ENCODE data around the gene RREB1.

- TF ChIP-seq ZNF76 (tag by site-specific recombination; IDR thresholded peaks at IDR 0.05; ENCODE audit: borderline replicate concordance, low read depth) (no peak), ZBTB11 (tag by site-specific recombination; conservative IDR thresholded peaks at IDR 0.05; ENCODE audit: low read depth) (no peak), CTCF (tag by site-specific recombination; IDR thresholded peaks at IDR 0.05) (no peak), ZSCAN18 (tag by site-specific recombination; IDR thresholded peaks at IDR 0.05) (no peak), PRDM10 (tag by site-specific recombination; IDR thresholded peaks at IDR 0.05) (no peak), ZNF837 (tag by site-specific recombination; IDR thresholded peaks at IDR 0.05) (no peak), REST (tag by site-specific recombination; IDR thresholded peaks at IDR 0.05) (no peak), ZNF426 (tag by site-specific recombination; IDR thresholded peaks at IDR 0.05) (no peak), ZNF518A (tag by site-specific recombination; conservative IDR thresholded peaks at IDR 0.05; ENCODE audit: low read depth) (no peak)
Measured at GRCh38 chr6:7190791-7191190, 83.0 kb downstream of the RREB1 start.
